ENCODE measurements around the gene ATXN1. TPM values are rescaled to one million over a fixed set of nuclear protein-coding genes. Genes with fewer than 3 reads are reported as not detected.

The ATXN1 gene
- total and polyA plus RNA-seq, 2 donors from 2014 or later = 4.2 to 58.2 TPM

DNA sequence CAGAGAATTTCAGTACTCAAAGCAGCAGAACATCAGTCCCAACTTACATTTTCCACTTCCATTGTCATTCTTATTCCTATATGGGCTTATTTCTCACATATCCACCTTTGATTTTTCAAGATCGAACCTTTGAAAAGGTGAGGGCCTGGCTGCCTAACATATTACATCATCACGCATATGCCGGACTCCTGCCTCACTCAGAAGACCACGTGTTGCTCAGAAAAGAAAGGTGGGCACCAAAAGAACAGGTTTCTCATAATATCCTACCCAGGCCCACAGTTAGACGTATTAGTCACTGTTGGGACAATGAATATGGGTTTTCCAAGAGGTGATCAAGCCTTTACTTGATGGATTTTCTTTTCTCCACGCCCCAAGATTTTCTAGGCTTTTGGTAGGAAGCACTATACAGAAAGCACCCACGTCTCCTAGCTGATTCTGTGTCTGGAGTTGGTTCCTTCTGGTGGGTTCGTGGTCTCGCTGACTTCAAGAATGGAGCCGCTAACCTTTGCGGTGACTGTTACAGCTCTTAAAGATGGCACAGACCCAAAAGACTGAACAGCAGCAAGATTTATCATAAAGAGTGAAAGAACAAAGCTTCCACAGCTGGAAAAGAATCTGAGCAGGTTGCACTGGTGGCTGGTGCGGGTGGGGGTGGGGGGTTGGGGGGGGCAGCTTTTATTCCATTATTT, 168.9 kb downstream of the ATXN1 start:
- H3K36me3 ChIP-seq (ENCODE audit: control insufficient read depth in 2 of 3, insufficient read depth in 3 of 3, low read length in 3 of 3) = no peaks in the 10 kb centered on the region

DNA sequence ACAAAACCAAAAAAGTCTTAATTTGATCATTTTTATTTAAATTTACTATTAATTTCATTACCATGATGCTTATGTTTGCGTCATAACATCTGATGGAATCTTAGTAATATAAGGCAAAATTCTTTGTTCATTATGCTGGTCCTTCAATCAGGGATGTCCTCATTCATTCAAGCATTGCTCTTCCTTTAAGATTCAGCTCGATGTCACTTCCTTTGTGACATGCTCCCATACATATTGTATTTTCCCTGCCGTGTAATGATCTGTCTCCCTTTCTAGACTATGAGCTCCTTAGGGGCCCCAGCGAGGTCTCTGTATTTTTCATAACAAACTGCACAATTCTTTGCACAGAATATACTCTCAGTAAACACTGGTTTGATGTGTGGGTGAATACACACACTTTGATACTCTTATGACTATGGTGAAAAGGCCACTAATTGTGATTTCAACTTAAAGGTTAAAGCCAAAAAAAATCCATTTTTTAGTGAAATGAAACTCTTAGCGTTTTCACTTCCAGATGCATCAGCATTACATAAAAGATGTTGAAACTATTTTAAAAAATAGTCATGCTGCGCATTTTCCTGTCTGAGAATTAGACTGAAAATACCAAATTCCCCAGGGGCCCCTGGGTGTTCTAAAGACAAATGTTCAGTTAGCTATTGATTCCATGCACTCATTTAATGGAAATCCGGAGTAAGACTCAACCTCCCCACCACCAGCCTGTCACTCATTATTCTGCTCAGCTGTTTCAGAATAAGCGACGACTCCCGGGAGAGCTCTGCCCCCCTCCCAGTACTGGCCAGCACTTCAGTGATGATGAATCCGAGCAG, 169.7 kb downstream of the ATXN1 start:
- intact Hi-C loops (cut with DNase I) = no loop called here
- no peak overlapping the region for H3K4me3 ChIP-seq (ENCODE audit: low read length in 3 of 3)
- no peak overlapping the region for H3K27ac ChIP-seq (ENCODE audit: low read depth in 2 of 2, low read length in 2 of 2)
- no peaks in the 10 kb centered on the region for H3K9me3 ChIP-seq (ENCODE audit: control insufficient read depth in 2 of 3, insufficient read depth in 1 of 3, low read length in 3 of 3)
- H3K4me1 ChIP-seq (ENCODE audit: control insufficient read depth in 2 of 3, insufficient read depth in 2 of 3, low read depth in 1 of 3, low read length in 3 of 3) = no peaks in the 10 kb centered on the region
- TF ChIP-seq, protein P1, sequence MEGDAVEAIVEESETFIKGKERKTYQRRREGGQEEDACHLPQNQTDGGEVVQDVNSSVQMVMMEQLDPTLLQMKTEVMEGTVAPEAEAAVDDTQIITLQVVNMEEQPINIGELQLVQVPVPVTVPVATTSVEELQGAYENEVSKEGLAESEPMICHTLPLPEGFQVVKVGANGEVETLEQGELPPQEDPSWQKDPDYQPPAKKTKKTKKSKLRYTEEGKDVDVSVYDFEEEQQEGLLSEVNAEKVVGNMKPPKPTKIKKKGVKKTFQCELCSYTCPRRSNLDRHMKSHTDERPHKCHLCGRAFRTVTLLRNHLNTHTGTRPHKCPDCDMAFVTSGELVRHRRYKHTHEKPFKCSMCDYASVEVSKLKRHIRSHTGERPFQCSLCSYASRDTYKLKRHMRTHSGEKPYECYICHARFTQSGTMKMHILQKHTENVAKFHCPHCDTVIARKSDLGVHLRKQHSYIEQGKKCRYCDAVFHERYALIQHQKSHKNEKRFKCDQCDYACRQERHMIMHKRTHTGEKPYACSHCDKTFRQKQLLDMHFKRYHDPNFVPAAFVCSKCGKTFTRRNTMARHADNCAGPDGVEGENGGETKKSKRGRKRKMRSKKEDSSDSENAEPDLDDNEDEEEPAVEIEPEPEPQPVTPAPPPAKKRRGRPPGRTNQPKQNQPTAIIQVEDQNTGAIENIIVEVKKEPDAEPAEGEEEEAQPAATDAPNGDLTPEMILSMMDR (IDR thresholded peaks at IDR 0.05; ENCODE audit: borderline replicate concordance, extremely low read depth, insufficient read depth) = no peak
- no peaks in the 10 kb centered on the region for H3K27me3 ChIP-seq (ENCODE audit: control insufficient read depth, insufficient read depth, low read length)
- DNase-seq = no peak
- H3K9ac ChIP-seq (ENCODE audit: low read length in 3 of 3) = no peak overlapping the region
- H3K36me3 ChIP-seq (ENCODE audit: control insufficient read depth in 2 of 3, insufficient read depth in 3 of 3, low read length in 3 of 3) = no peaks in the 10 kb centered on the region
- no peak for FAIRE-seq

More for the DNA sequence above, 168.9 kb downstream of the ATXN1 start:
- Histone ChIP-seq H3K4me1 (ENCODE audit: control insufficient read depth in 2 of 3, insufficient read depth in 2 of 3, low read depth in 1 of 3, low read length in 3 of 3) (no peaks in the 10 kb centered on the region), H3K9ac (ENCODE audit: low read length in 3 of 3) (no peak overlapping the region), H3K4me3 (ENCODE audit: low read length in 3 of 3) (no peak overlapping the region), H3K9me3 (ENCODE audit: control insufficient read depth in 2 of 3, insufficient read depth in 1 of 3, low read length in 3 of 3) (no peaks in the 10 kb centered on the region), H3K27me3 (ENCODE audit: control insufficient read depth, insufficient read depth, low read length) (no peaks in the 10 kb centered on the region), H3K27ac (ENCODE audit: low read depth in 2 of 2, low read length in 2 of 2) (no peak overlapping the region)
- FAIRE-seq (no peak), DNase-seq (no peak)
- TF ChIP-seq, protein P1 (IDR thresholded peaks at IDR 0.05; ENCODE audit: borderline replicate concordance, extremely low read depth, insufficient read depth) = no peak
- intact Hi-C loops (cut with DNase I) = no loop called here

DNA sequence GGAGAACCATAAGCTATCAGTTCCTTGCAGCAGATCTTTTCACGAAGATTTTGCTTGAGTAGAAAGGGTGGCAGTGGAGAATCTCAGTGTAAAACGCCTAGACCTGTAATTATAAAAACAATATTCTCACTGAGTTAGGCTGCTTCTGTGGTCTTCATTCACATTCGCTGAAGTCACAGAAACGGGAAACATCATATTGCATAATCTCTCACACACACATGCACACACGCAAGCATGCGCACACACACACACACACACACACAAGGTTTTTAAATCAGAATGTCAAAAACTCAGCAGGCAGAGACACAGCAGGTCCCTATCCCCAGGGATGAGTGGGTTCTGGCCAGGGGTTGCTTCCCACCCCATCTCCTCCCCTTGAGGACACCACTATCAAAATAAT, 175.5 kb downstream of the ATXN1 start:
- intact Hi-C loops (cut with DNase I) = no loop called here
- H3K9ac ChIP-seq (ENCODE audit: low read length in 3 of 3) = peak overlapping the region in 1 of 3 donors; percentile 13
- H3K27ac ChIP-seq (ENCODE audit: low read depth in 2 of 2, low read length in 2 of 2) = peak overlapping the region in 1 of 2 donors; percentile 80
- no peak for FAIRE-seq
- H3K9me3 ChIP-seq (ENCODE audit: control insufficient read depth in 2 of 3, insufficient read depth in 1 of 3, low read length in 3 of 3) = no peaks in the 10 kb centered on the region
- H3K4me1 ChIP-seq (ENCODE audit: control insufficient read depth in 2 of 3, insufficient read depth in 2 of 3, low read depth in 1 of 3, low read length in 3 of 3) = peaks cover 0 to 4% (median 0%) of the 10 kb centered on the region in 3 donors
- no peaks in the 10 kb centered on the region for H3K27me3 ChIP-seq (ENCODE audit: control insufficient read depth, insufficient read depth, low read length)
- H3K36me3 ChIP-seq (ENCODE audit: control insufficient read depth in 2 of 3, insufficient read depth in 3 of 3, low read length in 3 of 3) = peaks cover 0 to 9% (median 2%) of the 10 kb centered on the region in 3 donors
- TF ChIP-seq, protein P1 (IDR thresholded peaks at IDR 0.05; ENCODE audit: borderline replicate concordance, extremely low read depth, insufficient read depth) = no peak
- no peak for DNase-seq
- H3K4me3 ChIP-seq (ENCODE audit: low read length in 3 of 3) = peak overlapping the region in 2 of 3 donors; percentile 65 to 72
